GM18951 (cell line): ENCODE measurements around the gene PLK2.

Source experiments
- POLR2A ChIP-seq: IDR thresholded peaks from 4 replicates; pipeline ENCODE4 v1.6.1; 2011; ENCODE audit warnings: mild to moderate bottlenecking; ENCODE audit not compliant: insufficient read length, insufficient read depth; ENCODE audit errors: extremely low read depth
- in situ Hi-C: fragments of 300-500 bp; cut with MboI; formaldehyde crosslinking; loops from one replicate; pipeline ENCODE4 v1.12.0; 2022; ENCODE audit warnings: low sequenced_read_pairs, mixed read lengths, inconsistent platforms; ENCODE audit not compliant: unreplicated experiment

Gene PLK2

GRCh38 chr5:58454025-58454424 is 5.9 kb downstream of the PLK2 start:
- TF ChIP-seq POLR2A: no peak
- in situ Hi-C loops: loop anchor here (25.0 kb wide), 2 partner anchors 942 to 1167 kb away; no protein-coding TSS in a partner anchor

GRCh38 chr5:58453306-58453705 is 6.6 kb downstream of the PLK2 start:
- no peak for TF ChIP-seq POLR2A
- in situ Hi-C loops: loop anchor here (25.0 kb wide), 2 partner anchors 941 to 1166 kb away; no protein-coding TSS in a partner anchor

- TF ChIP-seq POLR2A: no peak
- in situ Hi-C loops: loop anchor here (25.0 kb wide), 2 partner anchors 940 to 1165 kb away; no protein-coding TSS in a partner anchor
Observed at GRCh38 chr5:58452566-58453258, 7.2 kb downstream of the PLK2 start.

- in situ Hi-C loops: loop anchor here (25.0 kb wide), 2 partner anchors 940 to 1165 kb away; no protein-coding TSS in a partner anchor
Observed at GRCh38 chr5:58451732-58452565, 7.9 kb downstream of the PLK2 start.

GRCh38 chr5:58450811-58451629 is 8.9 kb downstream of the PLK2 start:
- in situ Hi-C loops: loop anchor here (25.0 kb wide), 2 partner anchors 939 to 1164 kb away; no protein-coding TSS in a partner anchor
- TF ChIP-seq POLR2A: no peak

More at GRCh38 chr5:58451732-58452565, 7.9 kb downstream of the PLK2 start:
- TF ChIP-seq POLR2A: no peak

GRCh38 chr5:58450018-58450417 is 9.9 kb downstream of the PLK2 start:
- no peak for TF ChIP-seq POLR2A
- in situ Hi-C loops: loop anchor here (25.0 kb wide), 2 partner anchors 938 to 1163 kb away; no protein-coding TSS in a partner anchor

GRCh38 chr5:58447226-58447625 is 12.7 kb downstream of the PLK2 start:
- TF ChIP-seq POLR2A: no peak
- in situ Hi-C loops: no loop called here

GRCh38 chr5:58446024-58446423 is 13.9 kb downstream of the PLK2 start:
- TF ChIP-seq POLR2A: no peak
- in situ Hi-C loops: no loop called here

- in situ Hi-C loops: no loop called here
- no peak for TF ChIP-seq POLR2A
Observed at GRCh38 chr5:58444805-58445204, 15.1 kb downstream of the PLK2 start.

GRCh38 chr5:58440901-58441460 is 18.9 kb downstream of the PLK2 start:
- TF ChIP-seq POLR2A: no peak
- in situ Hi-C loops: no loop called here

- TF ChIP-seq POLR2A: no peak
- in situ Hi-C loops: no loop called here
Observed at GRCh38 chr5:58439094-58439644, 20.7 kb downstream of the PLK2 start.

GRCh38 chr5:58437661-58438060 is 22.2 kb downstream of the PLK2 start:
- in situ Hi-C loops: no loop called here
- no peak for TF ChIP-seq POLR2A
